ENCODE data around the gene CMSS1.
"Not testable (repeated sequence)": the region's sequence is repeated elsewhere in the genome, so short reads cannot be mapped to it uniquely, and the experiment has no call there.

The CMSS1 gene

DNA sequence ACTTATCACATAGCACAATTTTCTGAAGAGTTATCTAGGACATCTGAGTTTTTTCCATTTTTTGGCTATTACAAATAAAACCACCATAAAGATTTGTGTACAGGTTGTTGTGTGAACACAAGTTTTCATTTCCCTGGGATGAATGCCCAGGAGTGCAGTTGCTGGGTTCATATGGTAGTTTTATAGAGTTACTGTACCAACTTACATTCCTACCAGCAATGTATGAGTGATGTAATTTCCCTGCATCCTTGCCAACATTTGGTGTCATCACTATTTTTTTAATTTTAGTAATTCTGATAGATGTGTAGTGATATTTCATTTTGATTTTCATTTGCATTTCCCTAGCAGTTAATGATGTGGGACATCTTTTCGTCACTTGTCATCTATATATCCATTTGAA, 276.2 kb downstream of the CMSS1 start:
- DNase-seq = no peak

DNA sequence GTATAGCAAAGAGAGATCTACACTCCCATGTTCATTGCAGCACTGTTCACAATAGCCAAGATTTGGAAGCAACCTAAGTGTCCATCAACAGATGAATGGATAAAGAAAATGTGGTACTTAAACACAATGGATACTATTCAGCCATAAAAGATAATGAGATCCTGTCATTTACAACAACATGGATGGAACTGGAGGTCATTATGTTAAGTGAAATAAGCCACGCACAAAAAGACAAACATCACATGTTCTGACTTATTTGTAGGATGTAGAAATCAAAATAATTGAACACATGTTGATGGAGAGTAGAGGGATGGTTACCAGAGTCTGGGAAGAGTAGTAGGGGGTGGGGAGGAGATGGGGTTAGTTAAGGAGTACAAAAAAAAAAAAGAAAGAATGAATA, 278.6 kb downstream of the CMSS1 start:
- DNase-seq = not testable (repeated sequence)

DNA sequence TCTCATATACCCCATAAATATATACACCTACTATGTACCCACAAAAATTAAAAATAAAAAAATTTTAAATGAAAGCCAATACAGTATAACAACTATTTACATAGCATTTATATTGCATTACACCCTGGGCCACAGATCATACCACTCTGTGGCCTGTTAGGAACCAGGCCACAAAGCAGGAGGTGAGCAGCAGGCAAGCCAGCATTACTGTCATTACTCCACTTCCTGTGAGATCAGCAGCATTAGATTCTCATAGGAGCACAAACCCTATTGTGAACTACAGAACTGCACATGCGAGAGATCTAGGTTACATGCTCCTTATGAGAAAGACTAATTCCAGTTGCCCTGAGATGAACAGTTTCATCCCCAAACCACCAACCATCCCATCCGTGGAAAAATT, 279.2 kb downstream of the CMSS1 start:
- DNase-seq = no peak

DNA sequence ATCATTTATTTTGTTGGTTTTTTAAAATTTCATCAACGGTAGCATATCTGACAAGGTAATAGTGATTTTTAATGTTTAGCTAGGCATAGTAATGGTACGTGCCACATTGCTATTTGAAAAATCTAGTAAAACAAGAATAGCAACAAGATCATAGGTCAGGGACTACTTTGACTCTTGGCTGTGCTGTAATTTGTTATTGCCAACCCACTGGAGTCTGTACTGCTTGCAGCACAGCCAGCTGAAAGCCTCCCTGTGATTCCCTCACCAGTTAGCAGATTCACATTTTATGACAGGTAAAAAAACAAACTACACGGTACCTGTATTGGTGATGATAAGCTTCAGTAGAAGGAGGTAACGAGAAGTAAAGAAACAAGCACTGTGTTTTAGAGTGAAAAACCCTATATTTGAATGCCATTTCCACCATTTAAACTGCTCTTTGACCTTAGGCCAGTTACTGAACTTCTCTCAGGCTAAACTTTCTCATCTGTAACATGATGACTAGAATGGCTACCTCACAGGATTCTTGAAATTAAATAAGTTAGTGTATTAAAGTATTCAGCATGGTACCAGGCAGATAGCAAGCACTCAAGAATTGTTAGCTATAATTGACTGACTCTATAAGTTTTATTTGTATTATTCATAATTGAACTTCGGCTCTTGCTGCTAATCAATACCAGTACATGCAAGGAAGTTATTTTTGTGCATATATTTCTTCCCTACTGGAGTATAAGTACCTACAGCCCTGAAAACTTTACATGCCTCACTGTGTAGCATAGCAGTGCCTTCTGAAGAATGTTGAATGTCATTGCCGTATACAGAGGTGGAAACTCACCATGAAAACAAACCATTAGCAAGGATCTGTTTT, 280.5 kb downstream of the CMSS1 start:
- no peak for DNase-seq

DNA sequence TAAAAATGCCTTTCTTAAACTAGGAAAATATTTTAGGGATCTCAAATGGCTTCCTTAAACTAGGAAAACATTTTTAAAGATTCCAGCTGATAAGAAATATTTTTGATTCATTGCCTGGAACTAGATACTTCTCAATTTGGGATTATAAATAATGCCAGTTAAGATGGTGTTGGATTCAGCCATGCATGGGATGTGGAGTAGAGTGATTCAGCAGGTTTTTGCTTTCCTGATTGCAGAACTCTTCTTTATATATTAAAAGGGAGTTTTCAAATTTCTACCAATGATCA, 281.1 kb downstream of the CMSS1 start:
- no peak for DNase-seq

DNA sequence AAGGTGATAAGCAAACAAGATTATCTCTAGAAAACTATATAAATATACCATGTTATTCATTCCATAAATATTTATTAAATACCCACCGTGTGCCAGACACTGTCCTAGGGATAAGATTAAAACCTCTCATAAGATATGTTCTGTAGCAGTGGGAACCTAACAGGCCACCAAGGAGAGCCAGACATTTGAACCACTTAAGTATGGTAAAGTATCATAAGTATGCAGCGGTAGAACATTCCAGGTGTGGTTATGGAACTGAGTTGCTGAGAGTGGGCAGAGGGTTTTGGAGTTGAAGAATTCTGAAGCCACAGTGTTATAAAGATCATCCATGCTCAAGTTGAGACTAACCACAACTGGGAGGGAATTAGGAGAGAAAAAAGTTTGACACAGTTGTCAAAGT, 282.0 kb downstream of the CMSS1 start:
- DNase-seq = no peak

DNA sequence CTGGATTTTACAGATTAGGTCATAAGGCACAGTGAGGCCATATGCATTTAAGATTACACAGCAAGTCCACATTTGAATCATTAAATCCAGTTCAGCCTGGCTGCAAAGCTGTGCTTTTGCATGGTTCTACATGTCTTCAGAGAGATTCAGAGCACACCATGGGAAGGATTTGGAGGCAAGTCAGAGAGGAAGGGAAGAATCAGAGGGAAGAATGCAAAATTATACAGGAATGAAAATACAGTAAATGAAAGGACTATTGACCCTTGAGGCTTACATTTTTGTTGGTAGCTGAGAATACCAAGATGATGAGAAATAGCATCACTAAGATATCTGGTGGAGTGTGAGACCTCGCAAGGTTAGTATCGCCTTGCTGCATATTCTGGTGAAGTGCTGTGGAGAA, 282.8 kb downstream of the CMSS1 start:
- DNase-seq = no peak

GRCh38 chr3:100102757-100103156, 285.1 kb downstream of the CMSS1 start:
- no peak for DNase-seq

- DNase-seq = peak; percentile 45 to 82
Measured at GRCh38 chr3:100103558-100104441, 286.1 kb downstream of the CMSS1 start.

DNA sequence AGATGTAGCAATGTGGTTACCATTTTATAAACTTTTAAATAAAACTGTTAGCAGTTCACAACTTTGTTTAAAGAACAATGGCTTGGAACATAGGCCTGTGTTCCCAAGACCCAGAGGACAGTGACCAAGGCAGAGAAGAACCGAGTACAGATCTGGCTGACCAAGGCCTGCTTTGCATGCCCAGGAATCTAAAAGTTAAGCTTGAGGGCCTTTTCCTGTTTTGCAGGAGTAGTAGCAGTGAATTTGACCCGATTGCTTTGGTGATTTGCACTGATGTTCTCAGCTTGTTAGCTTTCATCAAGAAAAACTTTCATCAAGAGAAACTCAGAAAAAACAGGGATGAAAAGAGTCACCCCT, 286.8 kb downstream of the CMSS1 start:
- no peak for DNase-seq

DNA sequence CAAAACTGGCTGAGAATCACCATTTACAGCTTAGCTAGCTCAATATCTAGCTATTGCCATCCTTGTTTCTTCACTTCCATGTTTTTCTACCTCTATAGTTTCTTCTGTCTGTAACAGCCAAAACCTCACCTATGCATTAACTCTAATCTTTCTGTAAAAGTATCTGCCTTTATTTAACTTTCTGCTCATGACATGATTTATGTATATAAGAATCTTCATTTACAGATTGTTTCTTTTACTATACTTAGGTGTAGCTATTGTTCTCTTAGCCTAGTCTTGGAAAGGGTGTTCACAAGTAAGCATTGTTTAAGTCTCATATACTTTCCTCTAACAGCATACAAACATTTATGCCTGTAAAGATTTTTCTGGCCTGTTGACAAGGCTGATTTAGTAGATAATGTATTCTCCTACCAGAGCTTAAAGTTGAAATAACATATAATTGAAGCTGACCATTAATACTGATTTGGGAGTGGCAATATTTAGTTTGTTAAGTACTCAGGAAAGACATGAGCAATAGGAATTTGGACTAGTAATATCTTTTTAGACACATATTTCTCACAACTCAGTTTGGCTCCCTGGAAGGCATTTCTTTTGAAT, 287.3 kb downstream of the CMSS1 start:
- no peak for DNase-seq

GRCh38 chr3:100105501-100105900, 287.8 kb downstream of the CMSS1 start:
- no peak for DNase-seq

DNA sequence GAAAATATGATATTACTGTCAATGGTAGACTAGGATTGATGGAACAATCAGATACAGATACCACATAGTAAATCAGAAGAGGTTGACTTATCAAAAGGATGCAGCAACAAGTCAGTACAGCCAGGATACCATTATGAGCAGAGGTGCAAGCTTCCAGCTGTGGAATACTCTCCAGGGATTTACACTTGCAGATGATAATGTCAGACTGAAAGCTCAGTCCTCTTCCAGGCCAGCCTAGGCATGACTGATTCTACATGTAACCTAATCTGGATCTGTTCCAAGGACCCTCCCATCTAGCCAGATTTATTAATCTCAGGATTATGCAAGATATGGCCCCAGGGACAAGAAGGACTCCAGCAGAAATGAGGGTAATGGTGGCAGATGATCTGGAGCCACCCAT, 288.4 kb downstream of the CMSS1 start:
- no peak for DNase-seq

DNA sequence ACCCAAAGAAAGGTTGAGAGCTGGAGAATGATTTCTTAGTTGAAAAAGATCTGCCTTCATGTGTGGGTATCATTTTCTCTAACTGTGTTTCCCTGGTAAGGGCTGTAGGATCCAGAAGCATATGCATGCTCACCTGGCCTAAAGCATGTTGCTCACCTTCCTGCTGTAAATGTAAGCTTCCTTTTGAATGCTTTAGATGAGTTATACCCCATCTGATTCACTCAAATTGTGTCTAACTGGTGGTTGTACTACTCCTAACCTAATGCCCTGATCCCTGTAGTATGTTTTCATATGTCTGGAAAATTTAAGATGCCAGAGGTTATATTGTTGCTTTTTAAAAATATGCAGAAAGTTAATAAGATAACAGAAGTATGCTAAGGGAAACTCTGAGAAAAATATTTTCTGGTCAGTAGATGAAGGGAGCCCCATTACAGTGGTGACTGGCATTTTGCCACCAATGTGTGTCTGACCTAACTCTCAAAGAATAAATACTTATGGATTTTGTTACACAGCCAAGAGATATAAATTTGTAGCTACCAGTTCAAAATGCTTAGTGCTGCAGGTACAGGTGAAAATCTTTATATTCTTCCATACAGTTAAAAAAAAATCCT, 289.0 kb downstream of the CMSS1 start:
- no peak for DNase-seq

DNA sequence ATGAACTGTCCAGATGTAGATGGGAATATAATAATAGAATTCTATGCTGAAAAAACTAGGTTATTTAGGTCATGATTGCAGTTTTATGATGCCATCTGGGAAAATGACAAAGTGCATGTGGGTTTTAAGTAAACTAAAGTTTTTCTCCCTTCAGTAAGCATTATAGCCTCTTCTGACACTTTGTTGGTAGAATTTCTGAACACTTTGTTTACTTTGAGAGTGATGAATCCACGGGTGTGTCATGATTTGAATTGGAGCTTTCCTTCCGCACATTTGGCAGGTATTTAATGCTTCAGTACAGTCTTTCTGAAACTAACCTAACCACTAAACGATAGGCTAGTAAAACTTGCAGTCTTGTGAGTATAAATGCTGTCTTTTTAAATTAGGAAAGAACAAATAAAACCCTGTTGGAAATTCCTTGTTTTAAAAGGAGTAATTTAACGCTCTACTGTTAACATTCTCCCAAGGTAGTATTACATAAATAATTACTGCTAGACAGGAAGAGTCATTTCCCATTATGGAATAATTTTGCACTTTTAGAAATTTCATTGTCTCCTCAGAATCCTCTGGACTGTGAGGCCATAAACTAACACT, 289.7 kb downstream of the CMSS1 start:
- DNase-seq = no peak

- no peak for DNase-seq
Measured at GRCh38 chr3:100108464-100109079, 290.9 kb downstream of the CMSS1 start.

DNA sequence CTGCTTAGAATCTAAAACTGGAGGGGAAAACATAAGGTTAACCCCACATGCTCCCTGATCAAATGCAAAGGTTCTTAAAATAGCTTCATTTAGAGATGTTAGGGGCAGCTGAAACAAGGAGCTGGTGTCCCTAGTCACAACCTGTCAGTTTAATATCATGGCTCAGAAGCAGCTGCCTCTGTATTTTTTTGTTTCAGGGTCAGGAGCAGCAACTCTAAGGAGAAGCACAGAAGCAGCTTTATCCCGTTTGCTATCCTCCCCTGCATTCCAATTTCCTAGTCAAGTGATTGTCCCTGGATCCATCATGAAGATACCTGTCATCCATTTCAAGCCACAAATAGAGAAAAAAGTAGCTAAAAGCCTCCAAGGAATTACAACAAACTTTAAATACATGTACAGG, 292.5 kb downstream of the CMSS1 start:
- DNase-seq = no peak

DNA sequence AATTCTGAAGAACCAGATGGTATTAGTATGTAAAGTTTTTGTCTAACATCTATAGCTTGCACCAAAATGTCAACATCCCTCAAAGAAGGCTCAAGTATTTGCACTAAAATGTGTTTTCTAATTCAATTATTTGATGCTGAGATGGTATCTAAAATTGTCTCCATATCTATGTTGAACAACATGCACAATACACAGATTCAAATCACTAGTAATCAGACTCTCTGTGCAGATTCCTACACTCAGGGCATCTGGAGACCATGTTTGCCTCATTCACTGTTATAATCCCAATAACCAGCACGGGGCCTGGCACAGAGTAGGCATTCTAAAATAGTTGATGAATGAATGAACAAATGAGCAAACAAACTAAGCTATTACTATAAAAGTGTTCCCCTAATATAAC, 294.1 kb downstream of the CMSS1 start:
- DNase-seq = no peak

GRCh38 chr3:100113723-100114412, 296.2 kb downstream of the CMSS1 start:
- no peak for DNase-seq

DNA sequence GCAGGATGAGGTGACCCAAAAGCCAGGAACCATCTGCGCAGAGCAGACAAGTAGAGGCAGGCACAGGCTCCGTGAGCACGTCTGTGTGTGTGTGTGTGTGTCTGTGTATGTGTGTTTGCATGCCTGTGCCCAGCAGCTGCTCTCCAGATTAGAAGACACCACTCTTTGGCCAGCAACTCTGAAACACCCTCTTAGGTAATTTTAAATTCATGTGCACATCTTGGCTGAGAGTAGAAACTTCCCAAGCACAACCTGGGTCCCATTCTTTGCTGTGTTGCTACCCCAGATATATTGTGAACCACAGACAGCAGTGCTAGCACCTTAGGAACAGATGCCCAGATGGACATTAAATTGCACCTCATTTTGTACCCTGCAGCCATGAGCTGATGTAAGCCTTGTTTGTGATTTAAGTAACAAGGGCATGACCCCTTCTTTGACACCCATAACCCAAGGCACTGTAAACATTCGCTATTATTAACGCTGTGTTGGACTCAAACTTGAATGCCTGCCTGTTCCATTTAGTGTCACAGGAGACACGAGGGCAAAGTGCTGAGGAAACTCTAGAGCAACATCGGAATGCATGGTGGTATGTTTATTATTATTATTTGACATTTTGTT, 296.9 kb downstream of the CMSS1 start, which contains the start of gene FILIP1L:
Gene FILIP1L, minus strand, starts transcription at position 89 of the 618 bp plus-strand sequence.
- no peak for DNase-seq

DNA sequence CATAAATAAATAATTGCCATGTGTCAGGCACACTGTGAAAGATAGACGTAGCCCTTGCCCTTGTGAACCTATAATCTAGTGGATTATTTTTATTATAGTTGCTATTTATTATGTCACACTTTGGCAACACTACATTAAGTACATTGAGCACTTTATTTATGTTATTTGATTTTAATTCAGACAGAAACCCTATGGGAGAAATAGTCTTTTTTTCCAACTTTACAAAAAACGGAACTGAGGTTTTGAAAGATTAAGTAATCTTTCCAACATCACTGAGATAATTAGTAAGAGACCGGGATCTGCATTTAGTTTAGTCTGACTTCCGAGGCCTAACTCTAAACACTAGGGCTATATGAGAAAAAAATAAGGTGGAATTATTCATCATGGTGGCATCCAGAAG, 299.4 kb downstream of the CMSS1 start:
- DNase-seq = no peak

All from NCI-H446 (cell line).